Eye (tissue), 1 donor: ENCODE data around the gene VAV3.

Source experiments
- DNase-seq: peaks from one replicate; pipeline ENCODE4 v3.0.0-alpha.2; 2015

The VAV3 gene

GRCh38 chr1:107551456-107551855, 413.5 kb downstream of the VAV3 start:
- DNase-seq: no peak

- no peak for DNase-seq
Observed at GRCh38 chr1:107550358-107550757, 414.6 kb downstream of the VAV3 start.

GRCh38 chr1:107549152-107549810, 415.7 kb downstream of the VAV3 start:
- DNase-seq: no peak

- DNase-seq: no peak
Observed at GRCh38 chr1:107548276-107548675, 416.7 kb downstream of the VAV3 start.

- no peak for DNase-seq
Observed at GRCh38 chr1:107547363-107548155, 417.4 kb downstream of the VAV3 start.

- DNase-seq: no peak
Observed at GRCh38 chr1:107546576-107546975, 418.4 kb downstream of the VAV3 start.

- DNase-seq: no peak
Observed at GRCh38 chr1:107545879-107546278, 419.1 kb downstream of the VAV3 start.

GRCh38 chr1:107545056-107545577, 419.9 kb downstream of the VAV3 start:
- DNase-seq: no peak

- DNase-seq: no peak
Observed at GRCh38 chr1:107544285-107544684, 420.7 kb downstream of the VAV3 start.

- DNase-seq: no peak
Observed at GRCh38 chr1:107541412-107541811, 423.6 kb downstream of the VAV3 start.

GRCh38 chr1:107538502-107538901, 426.5 kb downstream of the VAV3 start:
- no peak for DNase-seq

- no peak for DNase-seq
Observed at GRCh38 chr1:107536266-107536665, 428.7 kb downstream of the VAV3 start.

GRCh38 chr1:107535091-107535490, 429.9 kb downstream of the VAV3 start:
- DNase-seq: no peak

- no peak for DNase-seq
Observed at GRCh38 chr1:107534632-107535031, 430.3 kb downstream of the VAV3 start.

- no peak for DNase-seq
Observed at GRCh38 chr1:107533436-107533835, 431.5 kb downstream of the VAV3 start.

GRCh38 chr1:107532318-107532717, 432.7 kb downstream of the VAV3 start:
- DNase-seq: no peak

GRCh38 chr1:107531065-107531908, 433.7 kb downstream of the VAV3 start:
- DNase-seq: peak; percentile 11

GRCh38 chr1:107530543-107530942, 434.4 kb downstream of the VAV3 start:
- no peak for DNase-seq

- peak; percentile 84 for DNase-seq
Observed at GRCh38 chr1:107529511-107530149, 435.4 kb downstream of the VAV3 start.

GRCh38 chr1:107526524-107527198, 438.3 kb downstream of the VAV3 start:
- DNase-seq: no peak

GRCh38 chr1:107525961-107526360, 439.0 kb downstream of the VAV3 start:
- DNase-seq: no peak

GRCh38 chr1:107525145-107525544, 439.8 kb downstream of the VAV3 start:
- no peak for DNase-seq
